Gastroesophageal sphincter (tissue), 3 donors: ENCODE results near the gene ZFAND6.

ENCODE experiments used
- EP300 ChIP-seq: sonication (generic); formaldehyde crosslinking; IDR thresholded peaks from one replicate; pipeline ENCODE4 v1.6.1; 2017; ENCODE audit warnings: antibody characterized with exemption, mild to moderate bottlenecking
- POLR2A ChIP-seq, 2 donors: fragments of 450-650 bp; IDR thresholded peaks; one replicate each; pipeline ENCODE4 v1.6.1; 2017; ENCODE audit warnings: antibody characterized with exemption in 2 of 2, mild to moderate bottlenecking in 2 of 2, moderate library complexity in 1 of 2
- TF ChIP-seq, protein P1 (sequence below), 4 experiments: fragments of 200-600 bp in 2 of 4; fragments of 450-650 bp in 2 of 4; sonication (generic) in 1 of 4; IDR thresholded peaks; one replicate each; pipeline ENCODE4 v1.5.1; 2017 to 2019; ENCODE audit warnings: antibody characterized with exemption in 4 of 4, mild to moderate bottlenecking in 2 of 4, moderate library complexity in 2 of 4

DNA sequence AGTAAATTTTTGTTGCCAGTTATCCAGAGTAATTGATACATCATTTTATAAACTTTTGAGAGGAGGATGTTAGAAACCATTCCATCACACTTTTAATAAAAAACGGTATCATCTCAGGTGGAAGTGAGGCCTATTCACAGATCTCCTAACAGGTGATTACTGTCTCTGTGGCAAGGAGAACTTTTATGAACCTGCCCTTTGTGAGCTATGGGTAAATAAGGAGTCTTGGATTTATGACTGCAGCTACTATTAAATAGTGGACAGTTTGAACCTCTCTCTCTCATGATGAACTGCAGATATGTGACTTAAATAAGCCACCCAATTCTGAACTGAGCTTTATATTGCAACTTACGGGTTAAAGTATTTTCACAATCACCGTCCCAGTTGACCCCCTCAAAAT is 45.7 kb downstream of the ZFAND6 start:
- TF ChIP-seq EP300, result no peak
- TF ChIP-seq, protein P1, sequence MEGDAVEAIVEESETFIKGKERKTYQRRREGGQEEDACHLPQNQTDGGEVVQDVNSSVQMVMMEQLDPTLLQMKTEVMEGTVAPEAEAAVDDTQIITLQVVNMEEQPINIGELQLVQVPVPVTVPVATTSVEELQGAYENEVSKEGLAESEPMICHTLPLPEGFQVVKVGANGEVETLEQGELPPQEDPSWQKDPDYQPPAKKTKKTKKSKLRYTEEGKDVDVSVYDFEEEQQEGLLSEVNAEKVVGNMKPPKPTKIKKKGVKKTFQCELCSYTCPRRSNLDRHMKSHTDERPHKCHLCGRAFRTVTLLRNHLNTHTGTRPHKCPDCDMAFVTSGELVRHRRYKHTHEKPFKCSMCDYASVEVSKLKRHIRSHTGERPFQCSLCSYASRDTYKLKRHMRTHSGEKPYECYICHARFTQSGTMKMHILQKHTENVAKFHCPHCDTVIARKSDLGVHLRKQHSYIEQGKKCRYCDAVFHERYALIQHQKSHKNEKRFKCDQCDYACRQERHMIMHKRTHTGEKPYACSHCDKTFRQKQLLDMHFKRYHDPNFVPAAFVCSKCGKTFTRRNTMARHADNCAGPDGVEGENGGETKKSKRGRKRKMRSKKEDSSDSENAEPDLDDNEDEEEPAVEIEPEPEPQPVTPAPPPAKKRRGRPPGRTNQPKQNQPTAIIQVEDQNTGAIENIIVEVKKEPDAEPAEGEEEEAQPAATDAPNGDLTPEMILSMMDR (IDR thresholded peaks at IDR 0.05), result no peak
- no peak for TF ChIP-seq POLR2A (IDR thresholded peaks at IDR 0.05)
